Ishikawa (cell line): ENCODE measurements around the gene CDK19.

ENCODE experiments used
- CEBPB ChIP-seq: IDR thresholded peaks from 2 replicates; pipeline ENCODE4 v1.6.1; 2012
- CREB1 ChIP-seq: IDR thresholded peaks from 2 replicates; pipeline ENCODE4 v1.6.1; 2012; ENCODE audit warnings: low read depth
- EP300 ChIP-seq: IDR thresholded peaks from 2 replicates; pipeline ENCODE4 v1.6.1; 2012; ENCODE audit warnings: borderline replicate concordance
- FOXM1 ChIP-seq: IDR thresholded peaks from 2 replicates; pipeline ENCODE4 v1.6.1; 2012; ENCODE audit warnings: low read depth, borderline replicate concordance
- NFIC ChIP-seq: IDR thresholded peaks from 2 replicates; pipeline ENCODE4 v1.6.1; 2012
- RAD21 ChIP-seq: IDR thresholded peaks from 2 replicates; pipeline ENCODE4 v1.6.1; 2012; ENCODE audit warnings: low read depth
- TAF1 ChIP-seq: IDR thresholded peaks from 2 replicates; pipeline ENCODE4 v1.6.1; 2012; ENCODE audit warnings: low read depth, mild to moderate bottlenecking
- TCF12 ChIP-seq: IDR thresholded peaks from 2 replicates; pipeline ENCODE4 v1.6.1; 2012; ENCODE audit warnings: low read depth
- TEAD4 ChIP-seq: IDR thresholded peaks from 2 replicates; pipeline ENCODE4 v1.6.1; 2012
- ZBTB7A ChIP-seq: IDR thresholded peaks from 2 replicates; pipeline ENCODE4 v1.6.1; 2012; ENCODE audit warnings: low read depth
- TF ChIP-seq, protein P1 (sequence below): IDR thresholded peaks from 2 replicates; pipeline ENCODE4 v1.6.1; 2012; ENCODE audit warnings: low read depth, mild to moderate bottlenecking
- TF ChIP-seq, protein P2 (sequence below): IDR thresholded peaks from 2 replicates; pipeline ENCODE4 v1.6.1; 2012

DNA sequence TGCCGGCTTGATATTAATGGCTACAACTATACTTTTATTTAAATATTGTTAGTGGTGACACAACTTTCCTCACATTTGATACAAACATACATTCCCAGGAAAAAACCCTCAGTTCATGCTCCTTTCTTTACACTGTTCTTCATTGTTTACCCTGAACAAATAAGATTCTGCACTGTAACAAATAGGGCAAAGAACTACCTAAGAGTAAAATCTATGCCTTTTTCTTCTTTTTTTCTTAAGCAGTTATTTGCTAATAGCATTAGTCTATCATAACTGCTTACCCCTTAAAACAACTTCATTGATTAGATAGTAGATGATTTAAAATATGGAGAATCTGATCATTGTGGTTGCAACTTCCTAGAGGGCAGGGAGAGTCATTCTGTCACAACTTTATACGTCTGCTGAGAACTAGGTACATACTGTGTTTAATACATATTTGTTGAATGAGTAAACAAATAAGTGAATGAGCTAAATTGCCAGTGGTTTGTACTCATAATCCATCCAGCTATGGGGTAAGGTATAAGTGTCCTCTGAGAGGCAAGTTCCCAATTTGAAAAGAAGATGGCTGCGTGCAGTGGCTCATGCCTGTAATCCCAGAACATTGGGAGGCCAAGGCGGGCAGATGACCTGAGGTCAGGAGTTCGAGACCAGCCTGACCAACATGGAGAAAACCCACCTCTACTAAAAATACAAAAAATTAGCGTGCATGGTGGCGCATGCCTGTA is 161.0 kb downstream of the CDK19 start:
- TF ChIP-seq RAD21: no peak
- TF ChIP-seq, protein P1, sequence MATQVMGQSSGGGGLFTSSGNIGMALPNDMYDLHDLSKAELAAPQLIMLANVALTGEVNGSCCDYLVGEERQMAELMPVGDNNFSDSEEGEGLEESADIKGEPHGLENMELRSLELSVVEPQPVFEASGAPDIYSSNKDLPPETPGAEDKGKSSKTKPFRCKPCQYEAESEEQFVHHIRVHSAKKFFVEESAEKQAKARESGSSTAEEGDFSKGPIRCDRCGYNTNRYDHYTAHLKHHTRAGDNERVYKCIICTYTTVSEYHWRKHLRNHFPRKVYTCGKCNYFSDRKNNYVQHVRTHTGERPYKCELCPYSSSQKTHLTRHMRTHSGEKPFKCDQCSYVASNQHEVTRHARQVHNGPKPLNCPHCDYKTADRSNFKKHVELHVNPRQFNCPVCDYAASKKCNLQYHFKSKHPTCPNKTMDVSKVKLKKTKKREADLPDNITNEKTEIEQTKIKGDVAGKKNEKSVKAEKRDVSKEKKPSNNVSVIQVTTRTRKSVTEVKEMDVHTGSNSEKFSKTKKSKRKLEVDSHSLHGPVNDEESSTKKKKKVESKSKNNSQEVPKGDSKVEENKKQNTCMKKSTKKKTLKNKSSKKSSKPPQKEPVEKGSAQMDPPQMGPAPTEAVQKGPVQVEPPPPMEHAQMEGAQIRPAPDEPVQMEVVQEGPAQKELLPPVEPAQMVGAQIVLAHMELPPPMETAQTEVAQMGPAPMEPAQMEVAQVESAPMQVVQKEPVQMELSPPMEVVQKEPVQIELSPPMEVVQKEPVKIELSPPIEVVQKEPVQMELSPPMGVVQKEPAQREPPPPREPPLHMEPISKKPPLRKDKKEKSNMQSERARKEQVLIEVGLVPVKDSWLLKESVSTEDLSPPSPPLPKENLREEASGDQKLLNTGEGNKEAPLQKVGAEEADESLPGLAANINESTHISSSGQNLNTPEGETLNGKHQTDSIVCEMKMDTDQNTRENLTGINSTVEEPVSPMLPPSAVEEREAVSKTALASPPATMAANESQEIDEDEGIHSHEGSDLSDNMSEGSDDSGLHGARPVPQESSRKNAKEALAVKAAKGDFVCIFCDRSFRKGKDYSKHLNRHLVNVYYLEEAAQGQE: no peak
- TF ChIP-seq CEBPB: no peak
- TF ChIP-seq TAF1: no peak
- no peak for TF ChIP-seq CREB1
- no peak for TF ChIP-seq EP300
- TF ChIP-seq TEAD4: no peak
- TF ChIP-seq TCF12: no peak
- TF ChIP-seq, protein P2, sequence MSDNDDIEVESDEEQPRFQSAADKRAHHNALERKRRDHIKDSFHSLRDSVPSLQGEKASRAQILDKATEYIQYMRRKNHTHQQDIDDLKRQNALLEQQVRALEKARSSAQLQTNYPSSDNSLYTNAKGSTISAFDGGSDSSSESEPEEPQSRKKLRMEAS: no peak
- TF ChIP-seq NFIC: no peak
- no peak for TF ChIP-seq FOXM1
- TF ChIP-seq ZBTB7A: no peak
